Neuronal stem cell (in vitro differentiated cells): ENCODE measurements around the gene KCNJ12.
"Not testable (repeated sequence)": the region's sequence is repeated elsewhere in the genome, so short reads cannot be mapped to it uniquely, and the experiment has no call there.

Source experiments
- DNase-seq: peaks from one replicate; pipeline ENCODE4 v3.0.0-alpha.2; 2013; ENCODE audit warnings: low spot score
- H2AFZ ChIP-seq: one replicate; pipeline ENCODE4 v1.6.1; 2013; ENCODE audit warnings: mild to moderate bottlenecking, low read length, inconsistent platforms
- H2AK5ac ChIP-seq: 2 replicates; pipeline ENCODE4 v1.6.1; 2013; ENCODE audit warnings: low read depth, mild to moderate bottlenecking, inconsistent platforms, low read length, moderate library complexity, mixed read lengths
- H2BK120ac ChIP-seq: 2 replicates; pipeline ENCODE4 v1.6.1; 2013; ENCODE audit warnings: low read depth, mild to moderate bottlenecking, inconsistent platforms, low read length, moderate library complexity, mixed read lengths
- H2BK12ac ChIP-seq: one replicate; pipeline ENCODE4 v1.6.1; 2013; ENCODE audit warnings: low read length, inconsistent platforms
- H2BK15ac ChIP-seq: 2 replicates; pipeline ENCODE4 v1.6.1; 2013; ENCODE audit warnings: mild to moderate bottlenecking, low read length, inconsistent platforms, mixed read lengths
- H2BK5ac ChIP-seq: one replicate; pipeline ENCODE4 v1.6.1; 2013; ENCODE audit warnings: inconsistent platforms, mild to moderate bottlenecking, low read length, moderate library complexity
- H3K14ac ChIP-seq: one replicate; pipeline ENCODE4 v1.6.1; 2013; ENCODE audit warnings: low read length, inconsistent platforms
- H3K18ac ChIP-seq: 2 replicates; pipeline ENCODE4 v1.6.1; 2013; ENCODE audit warnings: low read length, inconsistent platforms
- H3K23ac ChIP-seq: 2 replicates; pipeline ENCODE4 v1.6.1; 2013; ENCODE audit warnings: low read depth, mild to moderate bottlenecking, mixed read lengths, low read length, inconsistent platforms; ENCODE audit not compliant: poor library complexity
- H3K27ac ChIP-seq: replicated peaks from 3 replicates; pipeline ENCODE4 v1.5.1; 2013; ENCODE audit warnings: low read length, inconsistent platforms
- H3K27me3 ChIP-seq, 3 experiments: 2 replicates each; pipeline ENCODE4 v1.6.1; 2013; ENCODE audit warnings: low read length in 3 of 3, mild to moderate bottlenecking in 2 of 3, inconsistent platforms in 1 of 3, low read depth in 1 of 3, mixed read lengths in 1 of 3, moderate library complexity in 1 of 3; ENCODE audit not compliant: control insufficient read depth in 3 of 3, insufficient read depth in 3 of 3
- H3K36me3 ChIP-seq, 2 donors: replicated peaks in 1 of 2; 2 replicates each; pipeline ENCODE4 v1.6.1; 2013; ENCODE audit warnings: low read length in 2 of 2; ENCODE audit not compliant: control insufficient read depth in 2 of 2, insufficient read depth in 2 of 2
- H3K4ac ChIP-seq: 2 replicates; pipeline ENCODE4 v1.6.1; 2013; ENCODE audit warnings: inconsistent platforms, mild to moderate bottlenecking, low read length, moderate library complexity
- H3K4me1 ChIP-seq, 2 donors: 1 replicate in 1 of 2; 2 replicates in 1 of 2; pipeline ENCODE4 v1.6.1; 2013; ENCODE audit warnings: low read length in 2 of 2, low read depth in 1 of 2; ENCODE audit not compliant: control insufficient read depth in 2 of 2, insufficient read depth in 1 of 2
- H3K4me2 ChIP-seq: one replicate; pipeline ENCODE4 v1.6.1; 2013; ENCODE audit warnings: mild to moderate bottlenecking, low read length, inconsistent platforms; ENCODE audit not compliant: insufficient read depth, poor library complexity, severe bottlenecking
- H3K4me3 ChIP-seq, 2 donors: 2 replicates each; pipeline ENCODE4 v1.5.1; 2013; ENCODE audit warnings: low read length in 2 of 2, mild to moderate bottlenecking in 2 of 2, inconsistent platforms in 1 of 2, moderate library complexity in 1 of 2
- H3K79me1 ChIP-seq: one replicate; pipeline ENCODE4 v1.6.1; 2013; ENCODE audit warnings: low read depth, mild to moderate bottlenecking, inconsistent platforms, low read length, moderate library complexity
- H3K9ac ChIP-seq: one replicate; pipeline ENCODE4 v1.6.1; 2013; ENCODE audit warnings: mild to moderate bottlenecking, low read depth, low read length, inconsistent platforms; ENCODE audit not compliant: poor library complexity
- H3K9me3 ChIP-seq, 2 donors: replicated peaks in 1 of 2; 2 replicates each; pipeline versions ENCODE3 to v1.6.1; 2013; ENCODE audit warnings: low read length in 2 of 2, mild to moderate bottlenecking in 2 of 2, inconsistent platforms in 1 of 2, low read depth in 1 of 2, mixed read lengths in 1 of 2, moderate library complexity in 1 of 2; ENCODE audit not compliant: control insufficient read depth in 2 of 2, insufficient read depth in 1 of 2
- H4K8ac ChIP-seq: one replicate; pipeline ENCODE4 v1.6.1; 2013; ENCODE audit warnings: low read depth, mild to moderate bottlenecking, inconsistent platforms, low read length, moderate library complexity
- H4K91ac ChIP-seq: one replicate; pipeline ENCODE4 v1.6.1; 2013; ENCODE audit warnings: low read length, low read depth, mild to moderate bottlenecking, inconsistent platforms; ENCODE audit not compliant: poor library complexity
- WGBS, 2 donors: extraction: QIAGEN DNeasy Blood & Tissue Kit; methylation state at CpG; one replicate each; pipeline ENCODE4 v1.1.7; 2013; ENCODE audit warnings: missing lambda C conversion rate in 2 of 2, mixed read lengths in 1 of 2; ENCODE audit not compliant: insufficient read length in 2 of 2, insufficient replicate concordance in 1 of 2; ENCODE audit errors: extremely low coverage in 2 of 2; 5-methylcytosine and 5-hydroxymethylcytosine counted together

The KCNJ12 gene

GRCh38 chr17:21422311-21423189 is 46.4 kb downstream of the KCNJ12 start:
- H3K36me3 ChIP-seq, H3K27me3 ChIP-seq, H3K27ac ChIP-seq, H2AFZ ChIP-seq, H3K4me1 ChIP-seq, H3K9me3 ChIP-seq, H3K23ac ChIP-seq, H2BK12ac ChIP-seq, H3K79me1 ChIP-seq, H4K91ac ChIP-seq, H3K4ac ChIP-seq, H2AK5ac ChIP-seq, DNase-seq, H3K18ac ChIP-seq, H3K4me2 ChIP-seq, H4K8ac ChIP-seq, H3K14ac ChIP-seq, H2BK120ac ChIP-seq, H3K4me3 ChIP-seq, H3K9ac ChIP-seq: not testable (repeated sequence)
- Histone ChIP-seq H2BK5ac (peak overlapping the region; percentile 39), H2BK15ac (peak overlapping the region; percentile 37)
- no CpG with 5 or more reads among the region's 14 CpGs for WGBS, 2 donors

GRCh38 chr17:21423190-21423493 is 47.0 kb downstream of the KCNJ12 start:
- not testable (repeated sequence) for H2BK5ac ChIP-seq, H3K4me2 ChIP-seq, H3K9me3 ChIP-seq, H3K14ac ChIP-seq, DNase-seq, H3K23ac ChIP-seq, H3K9ac ChIP-seq, H2BK12ac ChIP-seq, H3K4me3 ChIP-seq, H2AFZ ChIP-seq, H3K27ac ChIP-seq, H3K79me1 ChIP-seq, H3K27me3 ChIP-seq, H2AK5ac ChIP-seq, H3K4me1 ChIP-seq, H4K91ac ChIP-seq, H2BK15ac ChIP-seq, H2BK120ac ChIP-seq, H4K8ac ChIP-seq, H3K36me3 ChIP-seq, H3K4ac ChIP-seq, H3K18ac ChIP-seq
- no CpG with 5 or more reads among the region's 9 CpGs for WGBS, 2 donors

- H3K18ac ChIP-seq, result not testable (repeated sequence)
These were observed 48.5 kb downstream of the KCNJ12 start for GRCh38 chr17:21424697-21425096.

GRCh38 chr17:21425321-21425720 is 49.2 kb downstream of the KCNJ12 start:
- WGBS, 2 donors, result no CpG with 5 or more reads among the region's 10 CpGs
- Histone ChIP-seq H3K79me1 (no peaks in the 10 kb centered on the region), H3K27me3 (peaks cover 0 to 3% (median 0%) of the 10 kb centered on the region in 3 experiments), H4K8ac (no peak overlapping the region), H3K9ac (no peak overlapping the region), H3K4me1 (no peaks in the 10 kb centered on the region), H2AK5ac (no peak overlapping the region), H3K23ac (no peak overlapping the region), H2BK15ac (no peak overlapping the region), H2AFZ (no peak overlapping the region), H3K9me3 (no peaks in the 10 kb centered on the region), H3K14ac (no peak overlapping the region), H2BK120ac (no peak overlapping the region), H2BK12ac (no peak overlapping the region), H3K4me2 (no peak overlapping the region), H2BK5ac (no peak overlapping the region), H3K27ac (no peak overlapping the region), H4K91ac (no peak overlapping the region), H3K18ac (no peak overlapping the region), H3K4ac (no peak overlapping the region), H3K4me3 (no peak overlapping the region), H3K36me3 (no peaks in the 10 kb centered on the region)
- no peak for DNase-seq

More at GRCh38 chr17:21424697-21425096, 48.5 kb downstream of the KCNJ12 start:
- not testable (repeated sequence) for H3K14ac ChIP-seq, DNase-seq, H3K4me3 ChIP-seq, H3K27me3 ChIP-seq, H4K91ac ChIP-seq, H2BK12ac ChIP-seq, H3K23ac ChIP-seq, H2BK5ac ChIP-seq, H3K4ac ChIP-seq, H3K9me3 ChIP-seq, H3K4me2 ChIP-seq, H3K9ac ChIP-seq, H3K4me1 ChIP-seq, H4K8ac ChIP-seq, H3K36me3 ChIP-seq, H2BK15ac ChIP-seq, H2BK120ac ChIP-seq, H3K27ac ChIP-seq, H2AK5ac ChIP-seq, H3K79me1 ChIP-seq, H2AFZ ChIP-seq
- no CpG with 5 or more reads among the region's 7 CpGs for WGBS, 2 donors
